Heart left ventricle (tissue), 13 donors: ENCODE measurements around the gene ANLN.

Experiments used
- POLR2A ChIP-seq, 2 donors: fragments of 450-650 bp; IDR thresholded peaks; one replicate each; pipeline ENCODE4 v1.6.1; 2017; ENCODE audit warnings: antibody characterized with exemption in 2 of 2, mild to moderate bottlenecking in 2 of 2, moderate library complexity in 2 of 2
- TF ChIP-seq, protein P1 (sequence below), 12 donors: fragments of 200-600 bp; sonication (generic) in 4 of 12; IDR thresholded peaks; one replicate each; pipeline versions ENCODE4 v1.5.0 to v1.8.0; 2018 to 2022; ENCODE audit warnings: antibody characterized with exemption in 12 of 12, mild to moderate bottlenecking in 5 of 12
- donor health status: ischemic (EF 13 %, LVEDD 7.1; RV severe dilation, severe dysfunction).
- donor health status: DM: no; HTN: yes; CAD: no.
- donor health status: DM: no; HTN: no; CAD: no.
- donor health status: ischemic (EF 25% LVEDD 6.9; RV normal size, moderate dysfunction).
- donor health status: ischemic (EF 25% LVEDD 5.7; RV mildly dilated, moderate dysfunction).
- donor health status: ischemic (EF 35%, LVEDD 5.7; RV mildly dilated, moderate dysfunction).
- donor health status: nonischemic (EF 11% LVEDD 7.7; RV severe dilation, severe dysfunction).
- donor health status: DM: yes; HTN: yes; CAD: no.
- donor health status: PGD.
- donor health status: ischemic (EF 29% LVEDD 5.4; RV normal size, mild dysfunction).
- donor health status: nonischemic (EF 23%, LVEDD 6.1; RV moderate dilation, normal function).

DNA sequence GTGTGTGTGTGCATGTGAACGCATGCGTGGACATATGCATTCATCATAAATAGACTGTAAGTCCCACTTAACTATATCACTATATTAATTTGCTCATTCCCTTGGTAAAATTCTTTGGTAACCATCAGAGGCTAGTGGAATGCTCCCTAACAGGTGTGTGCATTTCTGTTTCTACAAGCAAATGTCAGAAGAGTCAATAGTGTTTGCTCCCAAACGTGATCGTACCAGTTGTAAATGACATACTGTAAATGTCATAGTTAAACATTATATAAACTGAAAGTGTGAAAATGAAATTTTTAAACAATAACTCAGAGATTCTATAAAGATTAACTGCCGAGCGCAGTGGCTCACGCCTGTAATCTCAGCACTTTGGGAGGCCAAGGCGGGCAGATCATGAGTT is 94.6 kb downstream of the ANLN start:
- TF ChIP-seq, protein P1, sequence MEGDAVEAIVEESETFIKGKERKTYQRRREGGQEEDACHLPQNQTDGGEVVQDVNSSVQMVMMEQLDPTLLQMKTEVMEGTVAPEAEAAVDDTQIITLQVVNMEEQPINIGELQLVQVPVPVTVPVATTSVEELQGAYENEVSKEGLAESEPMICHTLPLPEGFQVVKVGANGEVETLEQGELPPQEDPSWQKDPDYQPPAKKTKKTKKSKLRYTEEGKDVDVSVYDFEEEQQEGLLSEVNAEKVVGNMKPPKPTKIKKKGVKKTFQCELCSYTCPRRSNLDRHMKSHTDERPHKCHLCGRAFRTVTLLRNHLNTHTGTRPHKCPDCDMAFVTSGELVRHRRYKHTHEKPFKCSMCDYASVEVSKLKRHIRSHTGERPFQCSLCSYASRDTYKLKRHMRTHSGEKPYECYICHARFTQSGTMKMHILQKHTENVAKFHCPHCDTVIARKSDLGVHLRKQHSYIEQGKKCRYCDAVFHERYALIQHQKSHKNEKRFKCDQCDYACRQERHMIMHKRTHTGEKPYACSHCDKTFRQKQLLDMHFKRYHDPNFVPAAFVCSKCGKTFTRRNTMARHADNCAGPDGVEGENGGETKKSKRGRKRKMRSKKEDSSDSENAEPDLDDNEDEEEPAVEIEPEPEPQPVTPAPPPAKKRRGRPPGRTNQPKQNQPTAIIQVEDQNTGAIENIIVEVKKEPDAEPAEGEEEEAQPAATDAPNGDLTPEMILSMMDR (IDR thresholded peaks at IDR 0.05) = no peak
- TF ChIP-seq POLR2A (IDR thresholded peaks at IDR 0.05) = no peak
